ENCODE data around the gene CCDC178. TPM values are rescaled to one million over a fixed set of nuclear protein-coding genes. Genes with fewer than 3 reads are reported as not detected.

CCDC178 gene, protein sequence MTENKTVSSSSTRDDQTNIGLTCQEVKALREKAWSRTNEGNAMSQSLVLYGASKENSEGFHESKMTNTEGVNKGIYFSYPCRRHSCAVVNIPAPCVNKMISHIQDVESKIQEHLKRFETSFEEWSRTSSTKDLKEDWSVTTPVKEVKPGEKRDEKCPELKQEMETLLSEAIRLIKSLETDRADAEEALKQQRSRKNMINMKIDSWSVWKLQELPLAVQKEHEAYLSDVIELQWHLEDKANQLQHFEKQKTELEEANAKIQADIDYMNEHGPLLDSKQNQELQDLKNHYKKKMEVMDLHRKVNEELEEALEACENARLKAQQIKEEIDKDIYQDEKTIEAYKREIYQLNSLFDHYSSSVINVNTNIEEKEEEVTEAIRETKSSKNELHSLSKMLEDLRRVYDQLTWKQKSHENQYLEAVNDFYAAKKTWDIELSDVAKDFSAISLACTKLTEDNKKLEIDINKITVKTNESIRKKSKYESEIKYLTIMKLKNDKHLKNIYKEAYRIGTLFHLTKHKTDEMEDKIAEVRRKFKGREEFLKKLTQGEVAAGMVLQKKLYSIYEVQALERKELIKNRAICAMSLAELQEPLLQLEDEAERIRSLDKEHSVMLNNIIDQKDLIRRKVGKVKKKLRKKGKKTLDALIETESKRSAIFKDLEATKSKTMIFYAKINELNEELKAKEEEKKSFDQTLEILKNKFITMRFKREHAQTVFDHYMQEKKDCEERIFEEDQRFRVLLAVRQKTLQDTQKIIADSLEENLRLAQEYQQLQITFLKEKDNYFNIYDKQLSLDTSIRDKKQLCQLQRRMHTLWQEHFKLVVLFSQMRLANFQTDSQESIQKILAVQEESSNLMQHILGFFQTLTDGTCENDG
- not detected in 2 replicates for total RNA-seq (2014; rRNA removed; shearing (Covaris generic))

DNA sequence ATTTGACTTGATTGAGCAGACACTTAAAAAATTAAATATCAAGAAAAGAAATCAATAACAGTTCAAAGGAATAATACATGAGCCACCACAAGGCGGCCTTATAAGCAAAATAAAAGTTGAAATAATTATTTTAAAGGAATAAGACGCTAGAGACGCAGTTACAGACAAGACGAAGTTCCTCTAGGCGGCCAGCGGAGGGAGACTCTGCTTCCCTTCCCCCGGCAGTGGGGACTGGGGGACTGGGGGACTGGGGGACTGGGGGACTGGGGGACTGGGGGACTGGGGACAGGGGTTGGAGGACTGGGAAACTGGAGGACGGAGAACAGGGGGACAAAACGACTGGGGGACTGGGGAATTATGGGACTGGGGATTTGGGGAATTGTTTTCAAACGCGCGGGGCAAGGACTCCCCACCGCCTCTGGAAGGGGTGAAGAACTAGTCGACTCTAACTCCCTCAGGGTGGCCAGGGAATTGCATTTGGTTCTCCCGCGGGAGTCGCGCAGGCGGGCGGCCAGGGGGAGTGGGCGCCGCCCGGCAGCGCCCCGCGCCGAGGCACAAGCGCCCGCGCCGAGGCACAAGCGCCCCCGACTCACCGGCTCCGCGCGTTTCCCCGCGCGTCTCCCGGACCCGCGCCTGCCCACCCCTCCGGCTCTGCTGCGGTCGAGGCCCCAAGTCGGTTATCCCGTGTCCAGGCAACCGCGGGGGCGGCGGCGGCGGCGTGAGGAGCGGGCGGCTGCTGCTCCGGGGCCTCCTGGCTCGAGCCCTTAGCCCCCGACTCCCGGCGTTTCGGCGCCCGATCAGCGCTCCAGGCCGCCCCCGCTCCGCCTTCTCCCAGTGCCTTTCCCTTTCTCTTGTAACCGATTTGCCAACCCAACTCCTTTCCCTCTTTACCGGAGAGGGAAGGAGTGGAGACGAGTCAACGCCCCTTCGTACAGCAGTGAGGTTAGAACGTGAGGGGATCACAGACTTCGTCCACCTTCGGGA lies at the start of gene CCDC178:
CCDC178 (minus strand) TSS at position 662 of the 984 bp plus-strand sequence. CDS start 28,633 bp downstream, outside the sequence.
- peak; percentile 79 for DNase-seq

DNA sequence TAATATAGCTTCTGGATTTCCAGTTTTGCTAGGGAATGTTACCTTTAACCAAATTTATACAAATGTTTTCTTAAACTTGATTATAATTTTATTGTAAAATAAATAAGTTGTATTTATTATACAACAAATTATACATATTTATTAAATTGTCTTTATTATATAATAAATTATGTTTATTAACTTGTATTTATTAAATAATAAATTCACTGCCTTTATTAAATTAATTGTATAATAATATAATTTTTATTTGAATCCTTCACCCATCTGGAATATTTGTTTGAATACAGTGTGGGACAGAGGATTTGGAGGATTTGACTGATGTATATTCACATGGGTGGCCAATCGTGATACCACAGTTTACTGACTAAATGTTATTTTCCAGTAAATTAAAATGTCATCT lies 43.4 kb upstream of the CCDC178 start:
- Histone ChIP-seq H3K4me3 (ENCODE audit: insufficient read depth, low read depth, low read length) (no peak overlapping the region), H3K36me3 (replicated peaks; ENCODE audit: control insufficient read depth, insufficient read depth, low read length) (no peaks in the 10 kb centered on the region), H3K27me3 (ENCODE audit: control insufficient read depth, insufficient read depth, low read length) (no peaks in the 10 kb centered on the region)
- DNase-seq = no peak

More for the DNA sequence above, at the start of gene CCDC178:
- H3K4me3 ChIP-seq (ENCODE audit: insufficient read depth, low read depth, low read length) = peak within 1 kb of the TSS; percentile 55
- H3K36me3 ChIP-seq (replicated peaks; ENCODE audit: control insufficient read depth, insufficient read depth, low read length) = no peaks in the 10 kb centered on the region
- peaks cover 16% of the 10 kb centered on the region for H3K27me3 ChIP-seq (ENCODE audit: control insufficient read depth, insufficient read depth, low read length)

DNA sequence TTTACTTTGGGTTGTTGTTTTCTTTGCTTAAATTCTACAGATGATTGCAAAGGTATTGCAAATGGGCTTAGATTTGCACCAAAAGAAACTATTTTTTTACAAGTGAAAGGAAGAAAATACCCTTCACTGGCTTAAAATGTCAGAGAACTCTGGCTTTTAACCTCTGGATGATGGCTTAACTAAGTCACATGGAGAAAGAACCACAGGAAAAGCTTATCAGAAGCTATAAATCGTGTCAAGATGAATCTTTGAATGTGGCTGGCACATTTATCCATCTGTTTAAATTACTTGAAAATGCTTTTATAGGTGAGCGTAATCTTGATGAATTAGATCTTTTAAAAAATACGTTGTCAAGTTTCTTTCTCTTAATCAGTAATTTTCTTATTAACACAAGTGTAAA lies 32.0 kb upstream of the CCDC178 start:
- no peak overlapping the region for H3K4me3 ChIP-seq (ENCODE audit: insufficient read depth, low read depth, low read length)
- no peaks in the 10 kb centered on the region for H3K36me3 ChIP-seq (replicated peaks; ENCODE audit: control insufficient read depth, insufficient read depth, low read length)
- H3K27me3 ChIP-seq (ENCODE audit: control insufficient read depth, insufficient read depth, low read length) = no peaks in the 10 kb centered on the region
- no peak for DNase-seq

DNA sequence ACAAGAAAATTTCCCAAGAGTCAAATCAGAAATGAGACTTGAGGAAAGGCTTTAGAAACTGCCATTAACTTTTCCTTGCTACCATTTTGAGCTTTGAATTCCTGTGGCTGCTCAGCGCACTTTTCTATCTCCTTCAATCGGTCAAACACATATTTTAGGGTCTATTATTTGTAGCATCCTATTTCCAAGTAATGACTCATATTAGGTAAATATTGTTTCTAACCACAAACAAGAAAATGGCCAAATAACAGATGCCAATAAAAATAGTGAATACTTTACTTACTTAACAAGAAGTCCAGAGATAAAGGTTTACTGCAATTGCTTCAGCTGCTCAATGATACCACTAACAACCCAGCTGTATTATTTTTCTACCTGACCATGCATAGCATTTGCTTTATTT lies 29.7 kb upstream of the CCDC178 start:
- DNase-seq = no peak
- H3K36me3 ChIP-seq (replicated peaks; ENCODE audit: control insufficient read depth, insufficient read depth, low read length) = no peaks in the 10 kb centered on the region
- no peaks in the 10 kb centered on the region for H3K27me3 ChIP-seq (ENCODE audit: control insufficient read depth, insufficient read depth, low read length)
- no peak overlapping the region for H3K4me3 ChIP-seq (ENCODE audit: insufficient read depth, low read depth, low read length)

DNA sequence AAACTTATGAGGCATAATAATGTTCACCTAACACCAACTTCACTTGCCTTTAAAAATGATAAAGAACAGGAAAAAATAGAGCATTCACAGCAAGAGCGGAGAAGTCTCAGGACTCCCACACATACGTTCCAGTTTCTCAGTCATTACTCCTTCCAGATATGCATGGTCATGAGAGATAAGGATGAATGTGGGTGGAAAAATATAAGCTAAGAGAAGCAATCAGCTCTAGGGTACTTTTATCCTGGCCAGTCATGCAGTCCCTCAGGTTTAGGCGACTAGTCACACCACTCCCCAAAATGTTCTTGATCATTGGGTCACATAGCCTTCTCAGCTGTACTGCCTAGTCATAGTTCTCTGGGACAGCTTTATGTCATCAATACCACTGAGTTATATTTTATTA lies 29.2 kb upstream of the CCDC178 start:
- no peaks in the 10 kb centered on the region for H3K36me3 ChIP-seq (replicated peaks; ENCODE audit: control insufficient read depth, insufficient read depth, low read length)
- no peak overlapping the region for H3K4me3 ChIP-seq (ENCODE audit: insufficient read depth, low read depth, low read length)
- DNase-seq = no peak
- H3K27me3 ChIP-seq (ENCODE audit: control insufficient read depth, insufficient read depth, low read length) = no peaks in the 10 kb centered on the region

DNA sequence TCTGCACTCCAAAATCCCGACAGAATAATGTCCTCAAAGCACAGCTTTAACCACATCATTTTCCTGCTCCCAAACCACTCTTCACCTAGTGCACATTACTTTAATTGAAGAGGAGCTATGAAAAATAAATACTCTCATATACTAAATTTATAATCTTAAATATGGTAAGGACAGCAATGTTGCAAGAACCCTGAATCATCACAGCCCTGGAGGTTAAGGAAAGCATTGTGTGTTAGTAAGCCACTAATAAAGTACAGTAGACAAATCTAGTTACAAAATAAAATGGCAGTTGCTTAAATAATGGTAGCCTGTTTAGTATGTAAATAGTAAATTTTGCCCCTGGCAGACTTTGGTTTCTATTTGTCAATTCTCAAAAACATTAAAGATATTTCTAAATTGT lies 27.0 kb upstream of the CCDC178 start:
- no peak for DNase-seq
- Histone ChIP-seq H3K4me3 (ENCODE audit: insufficient read depth, low read depth, low read length) (no peak overlapping the region), H3K36me3 (replicated peaks; ENCODE audit: control insufficient read depth, insufficient read depth, low read length) (no peaks in the 10 kb centered on the region), H3K27me3 (ENCODE audit: control insufficient read depth, insufficient read depth, low read length) (no peaks in the 10 kb centered on the region)

DNA sequence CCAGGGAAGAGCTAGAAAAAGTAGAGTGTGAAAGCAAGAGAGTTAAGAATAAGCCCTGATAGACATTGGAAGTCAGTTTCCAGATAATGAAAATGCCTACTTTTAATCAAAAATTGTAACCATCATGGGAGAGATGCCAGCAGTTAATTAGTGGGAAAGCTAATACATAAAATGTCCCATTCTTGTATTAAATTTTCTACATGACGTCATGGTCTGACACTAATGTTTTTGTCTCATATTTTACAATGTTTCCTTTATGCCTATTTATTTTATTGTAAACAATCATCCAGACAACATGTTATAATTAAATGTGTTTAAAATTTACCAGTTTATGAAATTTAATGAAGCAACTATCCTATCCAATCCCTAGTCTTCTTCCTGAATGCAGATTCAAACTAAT lies 26.3 kb upstream of the CCDC178 start:
- no peaks in the 10 kb centered on the region for H3K27me3 ChIP-seq (ENCODE audit: control insufficient read depth, insufficient read depth, low read length)
- no peak overlapping the region for H3K4me3 ChIP-seq (ENCODE audit: insufficient read depth, low read depth, low read length)
- no peak for DNase-seq
- no peaks in the 10 kb centered on the region for H3K36me3 ChIP-seq (replicated peaks; ENCODE audit: control insufficient read depth, insufficient read depth, low read length)

DNA sequence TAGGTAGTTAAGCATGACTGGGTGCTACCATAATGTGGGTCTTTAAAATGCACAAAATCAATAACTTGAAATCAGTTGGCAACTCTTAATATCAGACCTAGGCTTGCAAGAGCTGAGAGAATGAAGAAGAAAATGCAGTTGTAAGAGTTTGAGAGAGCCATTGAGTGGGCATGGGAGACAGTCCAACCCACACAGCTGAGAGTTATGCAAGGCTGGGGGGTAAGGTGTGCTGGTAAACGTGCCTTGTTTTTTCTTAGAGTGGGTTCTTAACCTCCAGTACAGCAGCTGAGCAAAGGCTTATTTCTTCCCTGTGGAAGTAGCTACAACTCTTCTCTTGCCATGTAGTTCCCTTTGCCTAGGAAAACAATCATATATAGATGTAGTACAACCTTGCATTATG lies 20.2 kb upstream of the CCDC178 start:
- Histone ChIP-seq H3K4me3 (ENCODE audit: insufficient read depth, low read depth, low read length) (no peak overlapping the region), H3K27me3 (ENCODE audit: control insufficient read depth, insufficient read depth, low read length) (no peaks in the 10 kb centered on the region), H3K36me3 (replicated peaks; ENCODE audit: control insufficient read depth, insufficient read depth, low read length) (no peaks in the 10 kb centered on the region)
- DNase-seq = no peak

DNA sequence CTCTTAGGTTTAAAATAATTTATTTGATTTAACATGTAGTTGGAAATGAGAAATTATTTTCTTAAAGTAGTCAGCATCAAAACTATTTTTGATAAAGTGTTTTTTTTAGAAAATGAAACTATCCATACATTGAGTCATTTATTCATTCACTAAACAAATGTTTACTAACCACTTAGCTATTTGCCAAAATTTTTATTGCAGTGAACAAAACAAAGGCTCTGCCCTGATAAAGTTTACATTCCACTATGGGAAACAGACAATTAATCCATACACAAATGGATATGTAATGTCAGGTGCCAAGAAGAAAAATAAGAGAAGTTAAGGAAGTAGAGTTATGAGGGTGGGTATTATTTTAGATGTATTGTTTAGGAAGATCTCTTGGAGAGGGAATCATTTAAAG lies 19.1 kb upstream of the CCDC178 start:
- Histone ChIP-seq H3K36me3 (replicated peaks; ENCODE audit: control insufficient read depth, insufficient read depth, low read length) (no peaks in the 10 kb centered on the region), H3K4me3 (ENCODE audit: insufficient read depth, low read depth, low read length) (no peak overlapping the region), H3K27me3 (ENCODE audit: control insufficient read depth, insufficient read depth, low read length) (no peaks in the 10 kb centered on the region)
- DNase-seq = no peak

DNA sequence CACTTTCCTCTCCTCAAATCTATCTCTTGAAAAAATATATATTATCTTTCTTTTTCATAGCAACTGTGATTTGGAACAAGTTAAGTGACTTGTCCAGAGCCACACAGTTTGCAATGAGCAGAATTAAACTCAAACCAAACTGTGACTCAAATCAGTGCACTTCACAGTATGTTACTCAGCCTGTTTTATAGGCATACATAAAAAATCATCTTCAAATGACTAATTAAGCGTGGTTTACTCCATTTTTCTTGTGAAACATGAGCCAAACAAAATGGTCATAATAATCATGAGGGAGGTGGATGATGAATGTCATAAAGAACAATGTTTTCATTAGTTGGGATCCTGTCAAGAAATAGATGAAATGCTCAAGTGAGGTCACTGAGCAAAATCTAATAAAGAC lies 6.1 kb upstream of the CCDC178 start:
- H3K36me3 ChIP-seq (replicated peaks; ENCODE audit: control insufficient read depth, insufficient read depth, low read length) = no peaks in the 10 kb centered on the region
- H3K4me3 ChIP-seq (ENCODE audit: insufficient read depth, low read depth, low read length) = no peak overlapping the region
- peaks cover 1% of the 10 kb centered on the region for H3K27me3 ChIP-seq (ENCODE audit: control insufficient read depth, insufficient read depth, low read length)
- DNase-seq = no peak

DNA sequence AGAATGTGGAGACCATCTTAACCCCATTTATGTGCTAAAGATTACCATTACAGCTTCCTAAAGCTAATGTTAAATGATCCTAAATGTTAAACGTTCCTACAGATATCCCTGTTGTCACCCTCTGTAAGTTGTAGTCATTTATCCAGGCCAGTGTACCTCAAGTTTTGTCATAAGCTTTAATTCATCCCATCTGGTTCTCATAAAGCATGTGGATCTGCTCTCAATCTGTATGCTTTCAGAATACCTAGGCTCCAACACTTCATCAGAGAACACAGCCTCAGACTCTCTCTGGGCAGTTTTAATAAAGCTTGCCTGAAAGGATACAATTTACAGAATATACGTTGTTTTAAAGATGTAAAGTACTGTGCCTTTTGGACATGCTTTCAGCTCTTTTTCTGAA lies 4.2 kb upstream of the CCDC178 start:
- H3K4me3 ChIP-seq (ENCODE audit: insufficient read depth, low read depth, low read length) = no peak overlapping the region
- DNase-seq = no peak
- no peaks in the 10 kb centered on the region for H3K36me3 ChIP-seq (replicated peaks; ENCODE audit: control insufficient read depth, insufficient read depth, low read length)
- H3K27me3 ChIP-seq (ENCODE audit: control insufficient read depth, insufficient read depth, low read length) = peaks cover 14% of the 10 kb centered on the region

DNA sequence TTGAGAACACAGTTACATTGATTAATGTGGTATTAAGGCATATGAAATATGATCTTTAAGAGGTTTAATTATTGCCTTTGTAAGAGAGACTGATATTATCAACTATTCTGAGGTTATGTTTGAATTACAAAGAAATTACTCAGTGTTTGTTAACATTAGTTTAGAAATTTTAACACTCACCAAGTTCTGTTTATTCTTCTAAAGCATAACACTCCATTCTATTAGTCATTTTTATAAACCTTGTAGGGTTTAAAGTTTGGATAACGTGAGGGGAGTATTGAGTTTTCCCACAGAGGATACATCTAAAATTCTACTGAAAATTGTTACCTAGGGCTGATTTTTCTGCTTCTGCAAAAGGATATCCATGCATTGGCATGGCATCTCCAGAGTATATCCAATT lies 7.7 kb downstream of the CCDC178 start:
- no peak for DNase-seq
- H3K4me3 ChIP-seq (ENCODE audit: insufficient read depth, low read depth, low read length) = no peak overlapping the region
- H3K36me3 ChIP-seq (replicated peaks; ENCODE audit: control insufficient read depth, insufficient read depth, low read length) = no peaks in the 10 kb centered on the region
- no peaks in the 10 kb centered on the region; the same call in 1 of the 2 replicates for H3K27me3 ChIP-seq (ENCODE audit: control insufficient read depth, insufficient read depth, low read length)

DNA sequence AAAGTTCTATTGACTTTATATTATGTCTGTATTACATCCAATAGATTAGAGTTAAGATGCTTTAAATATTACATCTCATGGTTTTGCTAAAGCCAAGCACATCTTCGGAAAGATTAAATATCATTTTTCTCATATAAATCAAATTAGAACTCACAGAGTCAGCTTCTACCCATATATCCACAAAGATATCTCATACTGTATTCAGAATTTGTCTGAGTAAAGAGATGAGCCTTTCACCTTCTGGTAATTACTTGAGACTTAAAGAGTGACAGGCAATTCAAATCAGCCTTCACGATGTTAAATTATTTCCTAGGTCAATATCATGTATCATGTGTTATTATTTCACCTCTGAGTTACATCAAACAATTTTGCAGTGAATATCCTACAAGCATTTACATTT lies 13.0 kb downstream of the CCDC178 start:
- DNase-seq = no peak
- H3K36me3 ChIP-seq (replicated peaks; ENCODE audit: control insufficient read depth, insufficient read depth, low read length) = no peaks in the 10 kb centered on the region
- no peak overlapping the region for H3K4me3 ChIP-seq (ENCODE audit: insufficient read depth, low read depth, low read length)

DNA sequence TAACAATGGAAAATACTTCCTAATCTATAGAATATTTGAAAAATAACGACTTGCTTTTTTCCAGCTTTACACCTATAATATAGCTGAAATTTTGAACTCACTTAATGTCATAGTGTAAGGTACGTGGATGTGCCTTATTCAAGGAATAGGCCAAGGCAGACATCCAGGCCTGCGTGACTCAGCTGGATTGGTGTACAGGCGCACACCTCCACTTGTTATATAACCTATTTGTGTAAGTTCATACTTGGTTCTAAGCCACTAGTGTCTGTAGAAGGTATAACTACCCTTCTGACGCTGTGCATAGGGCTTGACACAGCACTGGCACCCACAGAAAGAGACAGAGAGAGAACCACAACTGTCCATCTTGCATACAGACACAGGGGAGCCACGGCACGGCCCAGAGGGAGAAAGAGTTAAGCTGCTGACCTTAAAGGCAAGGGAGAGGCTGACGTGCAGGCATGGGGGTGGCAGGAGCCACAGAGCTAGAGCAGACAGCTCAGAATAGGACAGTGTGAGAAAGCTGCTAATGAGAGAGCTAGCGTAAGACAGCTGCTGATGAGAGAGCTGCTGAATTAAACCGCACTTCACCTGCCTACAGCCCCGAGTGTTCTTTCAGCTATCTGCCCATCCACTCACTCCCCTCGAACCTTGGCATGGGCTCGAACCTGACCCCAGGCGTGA lies 16.1 kb downstream of the CCDC178 start:
- Histone ChIP-seq H3K4me3 (ENCODE audit: insufficient read depth, low read depth, low read length) (no peak overlapping the region), H3K36me3 (replicated peaks; ENCODE audit: control insufficient read depth, insufficient read depth, low read length) (no peaks in the 10 kb centered on the region), H3K27me3 (ENCODE audit: control insufficient read depth, insufficient read depth, low read length) (no peaks in the 10 kb centered on the region)
- no peak for DNase-seq

More for the DNA sequence above, 13.0 kb downstream of the CCDC178 start:
- no peaks in the 10 kb centered on the region for H3K27me3 ChIP-seq (ENCODE audit: control insufficient read depth, insufficient read depth, low read length)
